ENCODE results near the gene RTN4IP1.

- TF ChIP-seq EZH2 (optimal IDR thresholded peaks at IDR 0.05; ENCODE audit: low read depth, low read length) (no peak), CTCF (IDR thresholded peaks at IDR 0.05; ENCODE audit: low read length) (no peak), EZH2phosphoT487 (IDR thresholded peaks at IDR 0.05; ENCODE audit: low read length) (no peak)
Measured at GRCh38 chr6:106522562-106523250, 106.6 kb downstream of the RTN4IP1 start.

All from MM.1S (cell line).